A673 (cell line): ENCODE measurements around the gene CCDC78. TPM values are rescaled to one million over a fixed set of nuclear protein-coding genes. Genes with fewer than 3 reads are reported as not detected.

Source experiments
- BruUV-seq: library from RNA; stranded (reverse); fragments of 400-500 nt; replicated peaks from 2 replicates; lab custom pipeline; 2021; lab: Mats Ljungman, UMichigan
- CTCF ChIA-PET: fragments of 300-600 bp; sonication (Branson Sonifier 250); formaldehyde crosslinking; loops from one replicate; lab custom pipeline; 2022; ENCODE audit warnings: antibody characterized with exemption; lab: Charles Lee
- POLR2A ChIA-PET: fragments of 300-600 bp; sonication (Branson Sonifier 250); formaldehyde crosslinking; loops from one replicate; lab custom pipeline; 2022; ENCODE audit warnings: antibody characterized with exemption; ENCODE audit not compliant: low non-redundant PET; lab: Charles Lee
- DNase-seq: peaks from one replicate; pipeline ENCODE4 v3.0.0-alpha.2; 2015; ENCODE audit warnings: low spot score
- H3K27ac ChIP-seq: fragments of 200-600 bp; sonication (generic); 2 replicates; pipeline ENCODE4 v1.5.1; 2016; ENCODE audit warnings: mixed run types, low read depth, mild to moderate bottlenecking, mixed read lengths, antibody characterized with exemption, low read length; ENCODE audit not compliant: poor library complexity, severe bottlenecking
- H3K27me3 ChIP-seq: fragments of 200-600 bp; sonication (generic); replicated peaks from 2 replicates; pipeline ENCODE4 v1.6.1; 2017; ENCODE audit warnings: mixed run types, low read depth, mild to moderate bottlenecking, mixed read lengths, antibody characterized with exemption, low read length; ENCODE audit not compliant: insufficient read depth, poor library complexity
- H3K36me3 ChIP-seq: fragments of 200-600 bp; sonication (generic); 2 replicates; pipeline ENCODE4 v1.6.1; 2016; ENCODE audit warnings: mixed run types, mild to moderate bottlenecking, mixed read lengths, antibody characterized with exemption, low read length; ENCODE audit not compliant: insufficient read depth, poor library complexity, severe bottlenecking
- H3K4me1 ChIP-seq: fragments of 200-600 bp; sonication (generic); 2 replicates; pipeline ENCODE4 v1.6.1; 2017; ENCODE audit warnings: mixed run types, mild to moderate bottlenecking, mixed read lengths, antibody characterized with exemption, low read length; ENCODE audit not compliant: insufficient read depth, poor library complexity, severe bottlenecking
- H3K4me3 ChIP-seq: fragments of 200-600 bp; sonication (generic); 2 replicates; pipeline ENCODE4 v1.5.1; 2016; ENCODE audit warnings: low read depth, mixed run types, mild to moderate bottlenecking, mixed read lengths, low read length; ENCODE audit not compliant: poor library complexity, severe bottlenecking
- H3K9me3 ChIP-seq: fragments of 200-600 bp; sonication (generic); 2 replicates; pipeline ENCODE4 v1.6.1; 2016; ENCODE audit warnings: mixed run types, low read depth, mild to moderate bottlenecking, mixed read lengths, antibody characterized with exemption, low read length; ENCODE audit not compliant: poor library complexity, severe bottlenecking
- EZH2 ChIP-seq: fragments of 200-600 bp; sonication (generic); IDR thresholded peaks from 2 replicates; pipeline ENCODE4 v1.6.1; 2017; ENCODE audit warnings: borderline replicate concordance, low read depth, mild to moderate bottlenecking, mixed read lengths, antibody characterized with exemption, low read length; ENCODE audit not compliant: poor library complexity, severe bottlenecking
- intact Hi-C: fragments of 100-400 bp; cut with micrococcal nuclease; formaldehyde crosslinking; loops from one replicate; pipeline ENCODE4 v1.10.0; 2022; ENCODE audit not compliant: unreplicated experiment
- total RNA-seq: library from RNA; stranded (reverse); gene quantifications from 2 replicates; pipeline ENCODE4 v1.2.3, GENCODE V29; 2021
- TF ChIP-seq, protein P1 (sequence below): fragments of 300-800, 200-600 bp; sonication (generic); conservative IDR thresholded peaks from 2 replicates; pipeline ENCODE4 v1.5.1; 2017; ENCODE audit warnings: low read depth, mild to moderate bottlenecking, antibody characterized with exemption, low read length, moderate library complexity, mixed read lengths

The CCDC78 gene
- total RNA-seq, 1 experiment from 2014 or later: 0.28 TPM

DNA sequence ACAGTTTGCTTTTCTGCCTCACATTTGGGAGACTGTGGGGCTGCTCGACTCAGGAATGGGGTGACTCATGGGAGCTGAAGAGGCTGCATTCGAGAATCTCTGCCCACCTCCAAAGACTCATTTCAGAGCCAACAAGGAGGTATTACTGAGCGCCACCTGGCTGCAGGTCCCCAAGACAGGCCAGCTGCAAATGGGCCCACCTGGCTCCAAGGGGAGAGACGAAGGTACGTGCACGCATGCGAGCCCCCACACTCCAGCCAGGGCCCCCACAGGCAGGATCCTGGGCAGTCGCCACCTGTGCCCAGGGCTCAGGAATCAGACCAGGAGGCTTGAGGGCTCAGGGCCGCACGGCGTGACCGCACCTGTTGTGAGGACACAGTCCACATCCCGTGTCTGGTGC is 6.7 kb upstream of the CCDC78 start:
- TF ChIP-seq, protein P1, sequence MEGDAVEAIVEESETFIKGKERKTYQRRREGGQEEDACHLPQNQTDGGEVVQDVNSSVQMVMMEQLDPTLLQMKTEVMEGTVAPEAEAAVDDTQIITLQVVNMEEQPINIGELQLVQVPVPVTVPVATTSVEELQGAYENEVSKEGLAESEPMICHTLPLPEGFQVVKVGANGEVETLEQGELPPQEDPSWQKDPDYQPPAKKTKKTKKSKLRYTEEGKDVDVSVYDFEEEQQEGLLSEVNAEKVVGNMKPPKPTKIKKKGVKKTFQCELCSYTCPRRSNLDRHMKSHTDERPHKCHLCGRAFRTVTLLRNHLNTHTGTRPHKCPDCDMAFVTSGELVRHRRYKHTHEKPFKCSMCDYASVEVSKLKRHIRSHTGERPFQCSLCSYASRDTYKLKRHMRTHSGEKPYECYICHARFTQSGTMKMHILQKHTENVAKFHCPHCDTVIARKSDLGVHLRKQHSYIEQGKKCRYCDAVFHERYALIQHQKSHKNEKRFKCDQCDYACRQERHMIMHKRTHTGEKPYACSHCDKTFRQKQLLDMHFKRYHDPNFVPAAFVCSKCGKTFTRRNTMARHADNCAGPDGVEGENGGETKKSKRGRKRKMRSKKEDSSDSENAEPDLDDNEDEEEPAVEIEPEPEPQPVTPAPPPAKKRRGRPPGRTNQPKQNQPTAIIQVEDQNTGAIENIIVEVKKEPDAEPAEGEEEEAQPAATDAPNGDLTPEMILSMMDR: no peak
- TF ChIP-seq EZH2: no peak
- no peak for DNase-seq
- H3K4me3 ChIP-seq: no peak overlapping the region
- H3K4me1 ChIP-seq: peaks cover 4% of the 10 kb centered on the region
- no peaks in the 10 kb centered on the region for H3K27me3 ChIP-seq
- POLR2A ChIA-PET: no interaction called here
- intact Hi-C loops: no loop called here
- no peak overlapping the region for H3K27ac ChIP-seq
- CTCF ChIA-PET: no interaction called here
- peaks cover 18% of the 10 kb centered on the region for H3K36me3 ChIP-seq
- BruUV-seq: no TSS peak
- H3K9me3 ChIP-seq: no peaks in the 10 kb centered on the region

DNA sequence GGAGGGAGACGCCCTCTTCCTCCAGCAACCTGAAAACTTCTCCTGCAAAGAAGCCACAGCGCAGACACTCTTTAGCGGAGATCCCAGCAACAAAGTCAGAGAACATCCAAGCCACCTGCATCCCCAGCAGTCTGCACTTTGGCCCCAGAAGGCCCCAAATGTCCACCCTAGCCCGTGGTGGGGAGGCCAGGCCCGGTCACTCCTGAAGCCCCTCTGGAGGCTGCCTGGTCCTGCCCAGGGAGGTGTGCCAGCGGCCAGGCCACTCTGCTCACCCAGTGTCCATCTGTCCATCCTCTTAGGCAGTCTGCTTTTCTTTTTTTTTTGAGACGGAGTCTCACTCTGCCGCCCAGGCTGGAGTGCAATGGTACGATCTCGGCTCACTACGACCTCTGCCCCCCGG is 6.1 kb upstream of the CCDC78 start:
- H3K9me3 ChIP-seq: no peaks in the 10 kb centered on the region
- H3K27ac ChIP-seq: no peak overlapping the region
- no TSS peak for BruUV-seq
- peaks cover 14% of the 10 kb centered on the region for H3K36me3 ChIP-seq
- no peak for DNase-seq
- no peak overlapping the region for H3K4me3 ChIP-seq
- CTCF ChIA-PET: no interaction called here
- no peaks in the 10 kb centered on the region for H3K27me3 ChIP-seq
- TF ChIP-seq, protein P1: no peak
- TF ChIP-seq EZH2: no peak
- intact Hi-C loops: no loop called here
- POLR2A ChIA-PET: no interaction called here
- peaks cover 8% of the 10 kb centered on the region for H3K4me1 ChIP-seq

DNA sequence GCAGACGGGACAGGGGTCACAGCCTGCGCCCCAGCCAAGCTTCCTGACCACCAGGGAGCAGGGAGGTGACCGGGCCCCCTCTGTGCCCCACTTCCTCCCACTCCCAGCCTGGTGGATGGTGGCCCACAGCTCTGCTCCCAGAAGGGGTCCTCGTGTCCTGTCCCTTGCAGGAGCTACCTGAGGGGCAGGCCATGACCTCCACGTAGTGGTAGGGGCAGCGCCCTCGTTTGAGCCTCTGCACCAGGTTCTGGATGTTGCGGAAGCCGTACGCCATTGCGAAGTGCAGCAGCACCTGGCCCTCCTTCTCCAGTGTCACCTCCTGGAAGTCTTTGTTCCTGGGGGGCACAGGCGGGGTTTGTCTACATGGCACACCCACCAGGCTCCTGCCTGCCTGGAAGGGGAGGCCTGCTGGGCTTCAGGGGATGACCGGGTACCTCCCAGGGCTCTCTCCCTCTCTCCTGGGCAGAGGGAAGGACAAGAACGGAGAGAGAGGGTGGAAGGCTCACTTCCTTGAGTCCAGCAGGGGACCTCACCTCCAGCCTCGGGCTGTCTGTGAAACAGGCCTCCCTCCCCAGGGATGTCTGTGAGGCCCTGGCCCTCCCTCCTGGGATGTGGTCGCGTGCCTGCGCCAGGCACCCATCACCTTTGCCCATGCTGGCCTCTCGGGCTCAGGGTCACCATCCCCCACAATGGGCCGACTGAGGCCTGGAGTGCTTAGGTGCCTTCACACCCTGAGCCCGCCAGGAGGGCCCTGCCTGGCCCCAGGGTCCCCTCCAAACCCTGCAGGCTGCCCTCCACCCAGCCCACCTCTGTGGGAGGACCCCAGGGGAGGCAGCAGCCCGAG is 4.6 kb upstream of the CCDC78 start:
- no peak overlapping the region for H3K4me3 ChIP-seq
- no peak overlapping the region for H3K27ac ChIP-seq
- no TSS peak for BruUV-seq
- POLR2A ChIA-PET: no interaction called here
- no peak for DNase-seq
- peaks cover 7% of the 10 kb centered on the region for H3K36me3 ChIP-seq
- CTCF ChIA-PET: no interaction called here
- TF ChIP-seq, protein P1: no peak
- no peak for TF ChIP-seq EZH2
- intact Hi-C loops: no loop called here
- H3K27me3 ChIP-seq: no peaks in the 10 kb centered on the region
- H3K9me3 ChIP-seq: no peaks in the 10 kb centered on the region
- peaks cover 10% of the 10 kb centered on the region for H3K4me1 ChIP-seq
